OCI-LY1 (cell line): Measurements from ENCODE around the gene ALMS1.

Experiments
- CTCF ChIP-seq: fragments of 200-600 bp; sonication (generic), shearing (Covaris generic); IDR thresholded peaks from 2 replicates; pipeline ENCODE4 v1.5.1; 2017; ENCODE audit warnings: mild to moderate bottlenecking, antibody characterized with exemption, low read length, moderate library complexity, mixed read lengths
- EZH2 ChIP-seq: fragments of 200-600 bp; sonication (generic), shearing (Covaris generic); IDR thresholded peaks from 2 replicates; pipeline ENCODE4 v1.8.0; 2017; ENCODE audit warnings: borderline replicate concordance, mixed run types, mild to moderate bottlenecking, antibody characterized with exemption, low read length, moderate library complexity, mixed read lengths

GRCh38 chr2:73449404-73449803, 63.8 kb downstream of the ALMS1 start:
- TF ChIP-seq CTCF (no peak), EZH2 (no peak)
